GM12801 (cell line): Measurements from ENCODE around the gene PITPNM3.

Experiments used
- TF ChIP-seq, protein P1 (sequence below): IDR thresholded peaks from one replicate; pipeline ENCODE4 v1.5.1; 2011; ENCODE audit warnings: control low read depth; ENCODE audit not compliant: insufficient read length; ENCODE audit errors: extremely low read depth

PITPNM3 gene

DNA sequence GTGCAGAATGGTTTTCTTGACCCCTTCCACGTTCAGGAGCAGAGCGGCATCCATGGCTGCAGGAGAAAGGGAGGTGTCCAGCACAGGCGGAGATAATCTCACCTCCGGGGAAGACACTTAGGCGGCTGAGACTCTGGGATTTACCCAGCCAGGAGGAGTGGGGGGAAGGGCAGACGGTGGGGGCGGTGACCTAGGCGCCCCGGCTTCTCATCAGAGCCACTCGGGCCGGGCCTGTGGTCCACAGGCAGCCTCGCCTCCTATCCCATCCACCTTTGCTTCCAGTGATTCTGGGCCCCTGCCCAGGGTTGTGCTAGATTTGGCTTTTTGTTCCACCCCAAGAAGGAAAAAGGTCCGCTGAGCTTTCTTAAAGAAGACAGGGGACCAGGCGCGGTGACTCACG, 121.3 kb downstream of the PITPNM3 start, which contains the start of gene AIPL1:
Gene AIPL1 (minus strand): TSS at position 71 of the 400 bp plus-strand sequence. CDS start 17 bp downstream, at position 54.
- TF ChIP-seq, protein P1, sequence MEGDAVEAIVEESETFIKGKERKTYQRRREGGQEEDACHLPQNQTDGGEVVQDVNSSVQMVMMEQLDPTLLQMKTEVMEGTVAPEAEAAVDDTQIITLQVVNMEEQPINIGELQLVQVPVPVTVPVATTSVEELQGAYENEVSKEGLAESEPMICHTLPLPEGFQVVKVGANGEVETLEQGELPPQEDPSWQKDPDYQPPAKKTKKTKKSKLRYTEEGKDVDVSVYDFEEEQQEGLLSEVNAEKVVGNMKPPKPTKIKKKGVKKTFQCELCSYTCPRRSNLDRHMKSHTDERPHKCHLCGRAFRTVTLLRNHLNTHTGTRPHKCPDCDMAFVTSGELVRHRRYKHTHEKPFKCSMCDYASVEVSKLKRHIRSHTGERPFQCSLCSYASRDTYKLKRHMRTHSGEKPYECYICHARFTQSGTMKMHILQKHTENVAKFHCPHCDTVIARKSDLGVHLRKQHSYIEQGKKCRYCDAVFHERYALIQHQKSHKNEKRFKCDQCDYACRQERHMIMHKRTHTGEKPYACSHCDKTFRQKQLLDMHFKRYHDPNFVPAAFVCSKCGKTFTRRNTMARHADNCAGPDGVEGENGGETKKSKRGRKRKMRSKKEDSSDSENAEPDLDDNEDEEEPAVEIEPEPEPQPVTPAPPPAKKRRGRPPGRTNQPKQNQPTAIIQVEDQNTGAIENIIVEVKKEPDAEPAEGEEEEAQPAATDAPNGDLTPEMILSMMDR = no peak

- TF ChIP-seq, protein P1 = no peak
These were observed 125.6 kb downstream of the PITPNM3 start for GRCh38 chr17:6430769-6431168.

GRCh38 chr17:6429266-6429665, 127.1 kb downstream of the PITPNM3 start:
- TF ChIP-seq, protein P1 = no peak

GRCh38 chr17:6428207-6428965, 128.0 kb downstream of the PITPNM3 start:
- TF ChIP-seq, protein P1 = no peak

- TF ChIP-seq, protein P1 = no peak
These were observed 129.0 kb downstream of the PITPNM3 start for GRCh38 chr17:6427279-6427781.

GRCh38 chr17:6426356-6427101, 129.8 kb downstream of the PITPNM3 start:
- TF ChIP-seq, protein P1 = no peak

DNA sequence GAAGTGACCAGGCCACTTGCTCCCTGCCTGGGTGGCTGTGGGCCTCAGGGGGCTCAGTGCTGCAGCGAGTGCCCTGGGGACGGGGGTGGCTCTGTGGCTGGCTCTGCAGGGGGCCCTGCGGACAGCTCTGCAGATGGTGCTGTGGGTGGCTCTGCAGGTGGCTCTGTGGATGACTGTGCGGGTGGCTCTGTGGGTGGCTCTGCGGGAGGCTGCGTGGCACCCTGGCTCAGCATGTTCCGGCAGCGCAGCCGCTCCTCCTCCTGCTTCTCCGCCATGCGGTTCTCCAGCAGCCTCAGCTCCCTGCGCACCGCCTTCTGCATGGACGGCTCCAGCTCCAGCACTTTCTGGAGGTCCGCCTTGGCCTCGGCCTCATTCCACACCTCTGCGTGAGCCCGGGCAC, 130.9 kb downstream of the PITPNM3 start:
- TF ChIP-seq, protein P1 = no peak
